Transverse colon (tissue), 4 donors: Measurements from ENCODE around the gene LAMC2. TPM values are rescaled to one million over a fixed set of nuclear protein-coding genes. Genes with fewer than 3 reads are reported as not detected.

ENCODE experiments used
- DNase-seq: peaks from one replicate; pipeline ENCODE4 v3.0.0-alpha.2; 2019
- H3K27ac ChIP-seq, 4 donors: fragments of 200-600 bp; sonication (generic); 2 replicates each; pipeline ENCODE4 v1.5.1; 2016 to 2018; ENCODE audit warnings: inconsistent platforms in 4 of 4
- H3K27me3 ChIP-seq: fragments of 200-600 bp; sonication (generic); 2 replicates; pipeline ENCODE4 v1.5.1; 2017; ENCODE audit warnings: inconsistent platforms
- H3K36me3 ChIP-seq, 4 donors: fragments of 200-600 bp; sonication (generic); 2 replicates each; pipeline ENCODE4 v1.5.1; 2017 to 2019; ENCODE audit warnings: inconsistent platforms in 4 of 4
- H3K4me1 ChIP-seq, 4 donors: fragments of 200-600 bp; sonication (generic); 2 replicates each; pipeline ENCODE4 v1.5.1; 2017 to 2020; ENCODE audit warnings: inconsistent platforms in 4 of 4
- H3K4me3 ChIP-seq, 4 donors: fragments of 200-600 bp; sonication (generic); 1 replicate in 1 of 4; 2 replicates in 3 of 4; pipeline versions ENCODE4 v1.5.1 to v1.6.1; 2017 to 2019; ENCODE audit warnings: inconsistent platforms in 4 of 4
- H3K9me3 ChIP-seq, 2 donors: fragments of 200-600 bp; sonication (generic); 2 replicates each; pipeline ENCODE4 v1.5.1; 2017 to 2019; ENCODE audit warnings: inconsistent platforms in 2 of 2
- CTCF ChIP-seq, 5 experiments: fragments of 200-600 bp in 3 of 5; fragments of 450-650 bp in 2 of 5; sonication (generic) in 3 of 5; IDR thresholded peaks; 1 replicate in 2 of 5; 2 replicates in 3 of 5; pipeline ENCODE4 v1.5.1; 2016 to 2017; ENCODE audit warnings: antibody characterized with exemption in 5 of 5, inconsistent platforms in 3 of 5, mild to moderate bottlenecking in 2 of 5, moderate library complexity in 1 of 5
- EP300 ChIP-seq: sonication (generic); formaldehyde crosslinking; IDR thresholded peaks from one replicate; pipeline ENCODE4 v1.6.1; 2017; ENCODE audit warnings: antibody characterized with exemption, low read depth
- POLR2A ChIP-seq: fragments of 450-650 bp; IDR thresholded peaks from one replicate; pipeline ENCODE4 v1.6.1; 2016; ENCODE audit warnings: antibody characterized with exemption, mild to moderate bottlenecking, moderate library complexity
- POLR2AphosphoS5 ChIP-seq, 3 donors: sonication (generic); formaldehyde crosslinking; IDR thresholded peaks; one replicate each; pipeline ENCODE4 v1.6.1; 2016; ENCODE audit warnings: antibody characterized with exemption in 3 of 3
- WGBS, 2 donors: methylation state at CpG; one replicate each; pipeline ENCODE4 v1.1.5; 2018; ENCODE audit warnings: low coverage in 1 of 2; 5-methylcytosine and 5-hydroxymethylcytosine counted together
- in situ Hi-C, 4 donors: fragments of 200-750 bp; cut with MboI; loops; one replicate each; pipeline versions ENCODE4 v1.15.0 to v1.15.1; 2017; ENCODE audit warnings: low sequenced_read_pairs in 3 of 4, low pct_ligation_motif_present in 1 of 4, low pct_unique_long_range_greater_than_20kb in 1 of 4
- intact Hi-C: fragments of 100-400 bp; cut with DNase I; formaldehyde crosslinking; loops from one replicate; pipeline ENCODE4 v1.15.1; 2023; ENCODE audit warnings: low total_unique reads
- total RNA-seq, 4 donors: library from RNA; depleted of rRNA; stranded (reverse); fragments of >200 nt; gene quantifications; one replicate each; pipeline ENCODE4 v1.1.0, GENCODE V29; 2016

The LAMC2 gene
- total RNA-seq, 4 donors from 2014 or later, result 9.7 to 25.9 (median 16.1) TPM

DNA sequence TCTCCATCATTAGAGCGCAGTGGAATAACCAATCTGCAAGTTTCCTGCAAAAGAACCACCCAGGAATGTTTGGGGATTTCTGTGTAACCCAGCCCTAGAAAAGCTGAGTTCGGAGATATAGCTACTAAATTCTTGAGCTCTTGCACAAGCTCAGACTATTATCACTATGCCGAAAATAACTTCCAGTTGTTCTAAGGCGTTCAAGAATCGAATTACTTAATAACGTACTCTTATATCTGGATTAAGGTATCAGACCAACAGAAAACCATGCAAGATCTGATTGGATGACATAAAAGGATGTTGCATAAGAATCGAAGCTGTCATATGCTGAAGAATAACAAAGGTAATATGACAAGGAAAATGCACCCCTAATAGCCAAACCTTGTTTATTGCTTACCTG lies 7.5 kb upstream of the LAMC2 start:
- in situ Hi-C loops, result no loop called here

DNA sequence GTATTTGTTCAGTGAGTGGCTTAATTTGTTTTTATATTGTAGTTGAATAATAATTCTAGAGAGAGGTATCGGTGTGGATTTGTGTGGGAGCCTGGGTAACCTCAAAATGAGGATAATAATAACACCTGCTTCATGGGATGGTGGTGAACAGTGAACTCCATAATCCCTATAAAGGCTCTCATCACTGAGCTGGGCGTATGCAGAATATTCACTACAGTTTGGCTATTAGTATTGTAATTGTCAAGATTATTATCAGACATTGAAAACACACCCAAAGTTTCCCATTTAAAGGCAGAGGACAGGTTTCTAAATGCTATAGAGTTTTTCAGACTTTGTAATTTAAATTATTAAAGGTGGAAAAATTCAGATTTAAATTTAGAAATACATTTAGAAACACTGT lies 7.0 kb upstream of the LAMC2 start:
- Histone ChIP-seq H3K36me3 (no peaks in the 10 kb centered on the region), H3K27me3 (no peaks in the 10 kb centered on the region), H3K4me3 (no peak overlapping the region), H3K27ac (no peak overlapping the region), H3K9me3 (no peaks in the 10 kb centered on the region), H3K4me1 (peaks cover 3 to 14% (median 6%) of the 10 kb centered on the region in 4 donors)
- no peak for TF ChIP-seq POLR2A
- no peak for TF ChIP-seq POLR2AphosphoS5 (IDR thresholded peaks at IDR 0.05)
- no peak for TF ChIP-seq EP300
- TF ChIP-seq CTCF (IDR thresholded peaks at IDR 0.05), result no peak
- in situ Hi-C loops, result no loop called here
- intact Hi-C loops, result no loop called here
- DNase-seq, result no peak
- WGBS, 2 donors, result 89 to 92% methylated on average over 2 of the region's 2 CpGs

More for the DNA sequence above, 7.5 kb upstream of the LAMC2 start:
- Histone ChIP-seq H3K36me3 (no peaks in the 10 kb centered on the region), H3K4me1 (peaks cover 3 to 14% (median 6%) of the 10 kb centered on the region in 4 donors), H3K27ac (no peak overlapping the region), H3K27me3 (no peaks in the 10 kb centered on the region), H3K4me3 (no peak overlapping the region), H3K9me3 (no peaks in the 10 kb centered on the region)
- no peak for DNase-seq
- TF ChIP-seq EP300 (no peak), POLR2A (no peak), CTCF (IDR thresholded peaks at IDR 0.05) (no peak), POLR2AphosphoS5 (IDR thresholded peaks at IDR 0.05) (no peak)
- intact Hi-C loops, result no loop called here
- 50 to 81% methylated on average over 1 to 7 of the region's 7 CpGs for WGBS, 2 donors

DNA sequence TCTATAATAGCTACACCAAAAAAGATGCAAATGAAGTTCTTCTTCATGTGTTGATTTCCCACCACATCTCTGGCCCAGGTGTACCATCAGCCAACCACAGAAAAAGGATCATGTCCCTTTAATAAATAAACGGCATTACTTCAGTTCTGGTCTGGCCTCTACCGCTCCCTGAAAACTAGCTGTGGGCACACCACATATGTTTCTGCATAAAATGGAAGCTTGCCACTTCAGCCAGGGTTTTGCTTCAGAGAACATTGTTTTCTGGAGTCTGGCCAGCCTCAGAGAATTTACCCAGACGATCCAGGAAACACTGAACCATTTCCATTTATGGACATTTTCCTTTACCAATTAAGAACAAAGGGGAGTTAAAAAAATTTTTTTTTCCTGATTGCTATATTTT lies 5.8 kb upstream of the LAMC2 start:
- Histone ChIP-seq H3K36me3 (no peaks in the 10 kb centered on the region), H3K27ac (peak overlapping the region; percentile 39 to 69 (median 58)), H3K4me1 (peaks cover 3 to 14% (median 6%) of the 10 kb centered on the region in 4 donors), H3K4me3 (no peak overlapping the region), H3K9me3 (no peaks in the 10 kb centered on the region), H3K27me3 (no peaks in the 10 kb centered on the region)
- intact Hi-C loops (no loop called here), in situ Hi-C loops (no loop called here)
- TF ChIP-seq EP300 (no peak), POLR2A (no peak), CTCF (IDR thresholded peaks at IDR 0.05) (no peak), POLR2AphosphoS5 (IDR thresholded peaks at IDR 0.05) (no peak)
- WGBS, 2 donors, result 19 to 20% methylated on average over 3 of the region's 3 CpGs
- DNase-seq, result peak; percentile 40

DNA sequence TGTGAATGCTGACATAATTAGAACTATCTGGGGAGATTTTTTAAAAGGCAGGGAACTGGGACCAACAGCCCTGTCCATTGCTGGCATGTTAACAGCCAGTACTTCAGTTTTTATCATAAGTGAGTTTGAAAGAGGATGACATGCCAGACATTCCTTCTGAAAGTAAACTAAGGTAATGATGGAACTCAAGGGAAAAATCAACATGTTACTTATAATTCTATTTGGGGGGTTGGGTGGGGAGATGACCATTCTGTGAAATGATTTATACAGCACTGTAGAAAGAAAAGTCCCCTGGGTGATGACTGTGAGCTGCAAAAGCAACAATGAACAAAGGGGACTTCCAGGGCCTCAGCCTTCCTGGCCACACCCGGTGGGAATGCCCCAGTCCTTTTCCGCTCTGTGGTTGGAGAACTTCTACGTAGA lies 5.4 kb upstream of the LAMC2 start:
- peak; percentile 18 for DNase-seq
- Histone ChIP-seq H3K27ac (peak overlapping the region; percentile 39 to 69 (median 58)), H3K27me3 (no peaks in the 10 kb centered on the region), H3K4me1 (peaks cover 3 to 16% (median 7%) of the 10 kb centered on the region in 4 donors), H3K4me3 (no peak overlapping the region), H3K36me3 (no peaks in the 10 kb centered on the region), H3K9me3 (no peaks in the 10 kb centered on the region)
- intact Hi-C loops (no loop called here), in situ Hi-C loops (no loop called here)
- TF ChIP-seq CTCF (IDR thresholded peaks at IDR 0.05), result no peak
- TF ChIP-seq POLR2A, result no peak
- no peak for TF ChIP-seq EP300
- no peak for TF ChIP-seq POLR2AphosphoS5 (IDR thresholded peaks at IDR 0.05)
- 24 to 47% methylated on average over 3 of the region's 3 CpGs for WGBS, 2 donors
